ENCODE results near the gene ACAT1.
"Not testable (repeated sequence)": the region's sequence is repeated elsewhere in the genome, so short reads cannot be mapped to it uniquely, and the experiment has no call there.

Gene ACAT1

GRCh38 chr11:108147150-108147549 is 25.8 kb downstream of the ACAT1 start:
- DNase-seq (no peak), ATAC-seq (no peak)

- no peak for DNase-seq
- ATAC-seq, result no peak
Measured at GRCh38 chr11:108148556-108148955, 27.2 kb downstream of the ACAT1 start.

- ATAC-seq (no peak), DNase-seq (no peak)
Measured at GRCh38 chr11:108154591-108154990, 33.2 kb downstream of the ACAT1 start.

DNA sequence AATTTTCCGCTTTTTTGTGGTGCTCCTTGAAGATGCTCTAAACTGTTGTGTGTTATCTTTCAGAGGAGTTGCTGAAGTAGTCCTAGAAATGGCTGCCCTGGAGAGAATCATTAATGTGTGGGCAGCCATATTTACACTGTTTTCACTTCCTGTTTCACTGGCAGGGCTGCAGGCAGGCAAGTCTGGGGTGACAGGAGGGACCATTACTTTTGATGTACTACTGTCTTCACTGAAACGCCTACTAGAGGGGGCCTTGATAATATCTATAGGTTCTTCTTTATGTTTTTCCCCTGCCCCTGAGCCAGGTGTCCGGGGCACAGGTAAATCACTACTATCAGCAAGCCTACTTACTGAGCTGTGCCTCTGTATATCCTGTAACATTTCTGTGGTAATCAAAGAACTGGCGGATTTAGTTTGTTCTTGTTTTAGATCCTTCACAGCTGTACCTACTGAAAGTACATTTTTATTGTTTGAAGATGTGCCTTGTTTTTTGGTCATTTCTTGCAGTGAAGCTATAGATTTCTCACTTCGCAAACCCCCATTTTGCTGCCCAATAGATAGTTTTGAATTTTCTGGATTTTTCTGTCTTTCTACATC is 39.7 kb downstream of the ACAT1 start:
- peak; percentile 59 for ATAC-seq
- no peak for DNase-seq

DNA sequence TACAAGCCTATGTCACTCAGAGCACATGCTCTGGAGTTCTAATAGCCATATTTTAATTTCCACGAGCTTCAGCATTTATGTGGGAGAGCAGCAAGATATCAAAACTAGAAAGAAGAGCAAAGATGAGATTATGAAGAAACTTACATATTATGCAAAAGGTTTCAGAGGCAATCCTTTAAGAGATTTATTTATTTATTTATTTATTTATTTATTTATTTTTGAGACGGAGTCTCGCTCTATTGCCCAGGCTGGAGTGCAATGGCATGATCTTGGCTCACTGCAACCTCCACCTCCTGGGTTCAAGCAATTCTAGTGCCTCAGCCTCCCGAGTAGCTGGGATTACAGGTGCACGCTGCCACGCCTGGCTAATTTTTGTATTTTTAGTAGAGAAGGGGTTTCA is 41.5 kb downstream of the ACAT1 start:
- DNase-seq, ATAC-seq: not testable (repeated sequence)

DNA sequence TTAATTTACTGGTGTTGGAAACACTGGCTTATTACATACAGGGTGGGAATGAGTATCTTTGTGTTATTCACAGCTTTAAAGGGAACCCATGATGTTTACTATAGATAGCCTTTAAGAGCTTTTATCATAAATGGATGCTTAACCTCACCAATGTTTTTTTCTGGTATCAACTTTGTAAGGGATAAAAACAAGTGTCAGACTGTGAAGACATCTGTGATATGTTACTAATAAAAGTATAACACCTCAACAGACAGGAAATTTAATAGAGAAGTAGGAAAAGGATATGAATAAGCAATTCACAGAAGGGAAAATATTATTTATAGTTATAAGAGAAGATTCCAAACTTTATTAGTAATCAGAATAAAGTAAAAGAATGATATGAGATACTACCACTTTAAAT is 46.3 kb downstream of the ACAT1 start:
- no peak for DNase-seq
- no peak for ATAC-seq

- DNase-seq (no peak), ATAC-seq (no peak)
Measured at GRCh38 chr11:108170184-108170583, 48.8 kb downstream of the ACAT1 start.

DNA sequence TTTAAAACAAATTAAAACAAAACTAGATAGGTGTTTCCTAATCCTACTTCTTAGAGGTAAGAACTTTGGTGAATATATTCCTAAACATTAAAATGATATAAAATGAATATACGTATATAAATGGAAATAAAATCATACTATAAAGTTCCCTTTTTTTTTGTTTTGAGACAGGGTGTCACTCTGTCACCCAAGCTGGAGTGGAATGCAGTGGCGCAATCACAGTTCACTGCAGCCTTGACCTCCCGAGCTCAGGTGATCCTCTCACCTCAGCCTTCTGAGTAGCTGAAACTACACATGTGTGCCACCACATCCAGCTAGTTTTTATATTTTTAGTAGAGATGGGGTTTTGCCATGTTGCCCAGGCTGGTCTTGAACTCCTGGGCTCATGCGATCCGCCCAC is 56.2 kb downstream of the ACAT1 start:
- no peak for DNase-seq
- ATAC-seq, result no peak

DNA sequence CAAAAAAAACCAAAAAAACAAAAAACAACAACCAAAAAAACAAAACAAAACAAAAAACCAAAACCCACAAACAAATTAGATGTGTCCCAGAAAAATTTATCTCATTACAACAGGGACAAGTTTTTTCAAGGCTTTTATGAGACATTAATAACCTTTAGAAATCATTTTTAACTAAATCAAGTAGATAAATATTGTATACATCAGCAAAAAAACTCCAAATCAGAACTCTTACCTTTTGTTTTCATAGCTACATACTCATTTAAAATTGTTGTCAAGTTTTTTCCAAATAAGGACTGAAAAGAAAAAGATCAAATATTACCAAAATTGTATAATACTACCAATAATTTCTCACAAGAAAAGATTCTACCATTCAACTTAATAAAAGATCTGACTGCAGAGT is 72.4 kb downstream of the ACAT1 start:
- DNase-seq (no peak), ATAC-seq (no peak)

- peak; percentile 4 for ATAC-seq
Measured at GRCh38 chr11:108196901-108197300, 75.5 kb downstream of the ACAT1 start.

More at GRCh38 chr11:108196901-108197300, 75.5 kb downstream of the ACAT1 start:
- DNase-seq, result no peak

Measured in stimulated activated naive CD8-positive, alpha-beta T cell treated with anti-CD3 and anti-CD28 coated beads, Interleukin-15, Interleukin-2, amounts not matched to agents 100 U/mL and 50 U/mL, for 24 hours (primary cell).